Renal cortex interstitium (tissue), 11 donors: ENCODE data around the gene DTHD1. TPM values are rescaled to one million over a fixed set of nuclear protein-coding genes. Genes with fewer than 3 reads are reported as not detected.
A peak's percentile ranks its signal among the peaks of the same experiment; 100 is the strongest.

ENCODE experiments used
- DNase-seq, 11 donors: peaks; one replicate each; pipeline ENCODE4 v3.0.0-alpha.2; 2013; ENCODE audit warnings: low read depth in 9 of 11, low spot score in 4 of 11; ENCODE audit errors: extremely low read depth in 1 of 11
- polyA plus RNA-seq, 3 donors: library from polyadenylated mRNA; unstranded; fragments of 120-200 nt; gene quantifications; one replicate each; pipeline ENCODE4 v1.2.1, GENCODE V29; 2013; ENCODE audit not compliant: insufficient read length in 3 of 3

Gene DTHD1
- polyA plus RNA-seq, 3 donors, result not detected

DNA sequence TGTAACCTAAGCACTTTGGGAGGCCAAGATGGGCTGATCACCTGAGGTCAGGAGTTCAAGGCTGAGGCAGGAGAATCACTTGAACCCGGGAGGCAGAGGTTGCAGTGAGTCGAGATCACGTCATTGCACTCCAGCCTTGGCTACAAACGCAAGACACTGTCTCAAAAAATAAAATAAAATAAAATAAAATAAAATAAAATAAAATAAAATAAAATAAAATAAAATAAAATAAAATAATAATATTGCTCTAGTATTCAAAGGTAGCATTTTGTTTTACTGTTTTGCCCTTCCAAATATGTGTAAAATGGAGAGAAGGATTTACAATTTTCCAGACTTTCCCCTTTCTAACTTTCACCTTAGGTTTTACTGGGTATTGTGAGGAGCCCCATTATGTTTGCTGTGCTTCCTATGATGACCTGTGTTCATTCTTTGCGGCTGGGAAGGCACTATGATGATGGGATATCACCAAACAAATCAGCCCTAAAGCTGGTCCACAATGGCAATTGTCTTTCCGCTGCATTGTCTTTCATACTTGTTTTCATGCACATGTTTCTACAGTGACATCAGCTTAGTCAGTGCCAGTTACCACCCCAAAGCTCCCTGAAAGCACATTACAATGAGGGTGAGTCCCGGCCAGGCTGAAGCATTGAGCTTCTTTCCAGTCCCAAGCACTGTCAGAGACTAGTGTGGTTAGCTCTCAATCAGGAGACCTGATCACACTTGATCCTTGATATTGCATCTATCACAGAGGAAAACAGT, 50.8 kb downstream of the DTHD1 start:
- DNase-seq, result no peak

DNA sequence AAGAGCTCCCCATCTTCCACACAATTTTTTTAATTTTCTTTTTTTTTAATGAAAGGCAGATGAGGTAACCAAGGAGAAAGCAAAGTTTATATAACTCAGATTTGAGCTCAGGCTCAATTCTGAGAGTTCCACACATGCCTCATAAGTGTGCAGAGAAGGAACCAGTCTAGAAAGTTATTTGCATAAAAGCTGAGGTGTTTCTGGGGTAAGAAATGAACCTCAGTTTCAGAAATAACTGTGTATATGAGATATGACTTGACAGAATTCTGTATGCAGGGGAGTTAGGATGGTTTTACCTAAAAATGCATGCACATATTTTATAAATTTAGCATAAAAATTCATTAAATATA, 51.3 kb downstream of the DTHD1 start:
- DNase-seq, result no peak

DNA sequence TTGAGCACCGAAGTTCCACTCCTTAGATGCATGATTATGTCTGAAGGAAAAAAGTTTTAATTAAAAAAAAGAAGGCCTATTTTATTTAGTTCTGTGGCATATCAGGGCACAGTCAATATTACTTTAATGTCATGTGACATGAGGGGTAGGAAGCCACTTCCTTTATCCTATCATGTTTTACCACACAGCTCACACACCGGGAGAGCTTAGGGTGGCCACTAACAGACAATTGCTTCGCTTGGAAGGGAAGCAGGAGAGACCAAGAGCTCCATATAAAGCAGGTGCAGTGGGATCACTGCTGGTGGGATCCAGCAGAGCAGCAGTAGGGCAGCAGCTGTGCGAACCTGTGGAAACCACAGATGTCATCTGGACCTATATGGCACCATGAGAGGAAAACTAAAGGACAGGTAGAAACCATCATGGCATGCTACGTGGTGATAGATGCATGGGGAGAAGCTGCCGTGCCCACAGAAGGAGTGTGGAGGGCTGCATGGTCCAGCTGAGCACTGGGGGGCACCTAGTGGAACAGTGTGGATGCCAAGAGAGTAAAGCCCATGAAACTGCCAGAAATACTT, 52.0 kb downstream of the DTHD1 start:
- DNase-seq, result no peak

DNA sequence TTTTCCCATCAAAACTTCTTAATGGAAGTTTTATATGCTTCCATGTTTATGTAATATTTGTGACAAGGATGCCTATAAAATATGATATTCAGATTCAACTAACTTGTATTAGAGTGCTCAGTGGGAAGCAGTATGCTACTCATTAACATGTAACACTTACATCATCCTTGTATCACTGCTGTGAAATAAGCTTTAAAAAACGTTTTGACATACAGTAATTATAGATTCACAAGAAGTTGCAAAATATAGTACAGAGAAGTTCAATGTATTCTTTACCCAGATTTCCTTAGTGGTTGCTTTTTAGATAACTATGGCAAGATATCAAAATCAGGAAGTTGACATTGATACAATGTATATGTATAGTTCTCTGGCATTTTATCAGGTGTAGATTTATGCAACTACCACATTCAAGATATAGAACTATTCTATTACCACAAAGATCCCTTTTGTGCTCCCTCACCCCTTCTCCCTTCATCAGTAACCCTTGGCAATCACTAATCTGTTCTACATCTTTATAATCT, 56.3 kb downstream of the DTHD1 start:
- no peak for DNase-seq

DNA sequence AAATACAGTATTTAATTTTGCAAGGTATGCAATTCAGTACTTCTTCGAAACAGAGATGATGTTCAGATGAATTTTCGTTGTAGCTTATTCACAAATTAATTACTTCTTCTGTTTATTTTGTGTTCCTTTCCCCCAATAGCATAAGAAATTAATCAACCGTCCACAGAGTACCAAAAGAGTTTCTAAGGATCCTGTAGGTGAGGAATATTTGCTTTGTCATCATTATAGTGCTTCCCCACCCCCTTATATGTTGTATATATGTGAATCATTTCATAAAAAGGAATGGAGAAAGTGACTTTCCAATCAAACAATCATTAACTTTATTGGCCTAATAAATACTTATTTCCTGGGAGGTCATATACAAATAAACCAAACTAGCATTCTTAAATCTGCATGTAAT, 57.6 kb downstream of the DTHD1 start:
- no peak for DNase-seq

DNA sequence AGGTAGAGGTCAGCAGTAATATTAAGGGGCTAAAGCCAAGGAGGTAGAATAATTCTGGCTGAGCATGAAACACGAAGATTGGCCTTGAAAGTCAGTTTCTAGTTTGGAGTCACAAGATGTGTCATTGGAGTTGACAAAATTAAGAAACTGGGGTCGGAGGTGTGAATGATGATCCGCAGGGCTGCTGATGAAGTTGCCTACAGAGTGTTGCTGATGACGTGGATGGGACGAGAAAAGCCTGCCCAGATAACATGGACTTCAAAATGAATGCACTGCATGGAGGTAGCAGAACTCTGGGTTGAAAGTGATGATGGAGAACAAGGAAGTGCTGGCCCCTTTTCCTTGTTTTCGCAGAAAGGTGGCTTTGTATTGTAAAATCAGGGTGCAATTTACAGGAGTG, 60.5 kb downstream of the DTHD1 start:
- no peak for DNase-seq

DNA sequence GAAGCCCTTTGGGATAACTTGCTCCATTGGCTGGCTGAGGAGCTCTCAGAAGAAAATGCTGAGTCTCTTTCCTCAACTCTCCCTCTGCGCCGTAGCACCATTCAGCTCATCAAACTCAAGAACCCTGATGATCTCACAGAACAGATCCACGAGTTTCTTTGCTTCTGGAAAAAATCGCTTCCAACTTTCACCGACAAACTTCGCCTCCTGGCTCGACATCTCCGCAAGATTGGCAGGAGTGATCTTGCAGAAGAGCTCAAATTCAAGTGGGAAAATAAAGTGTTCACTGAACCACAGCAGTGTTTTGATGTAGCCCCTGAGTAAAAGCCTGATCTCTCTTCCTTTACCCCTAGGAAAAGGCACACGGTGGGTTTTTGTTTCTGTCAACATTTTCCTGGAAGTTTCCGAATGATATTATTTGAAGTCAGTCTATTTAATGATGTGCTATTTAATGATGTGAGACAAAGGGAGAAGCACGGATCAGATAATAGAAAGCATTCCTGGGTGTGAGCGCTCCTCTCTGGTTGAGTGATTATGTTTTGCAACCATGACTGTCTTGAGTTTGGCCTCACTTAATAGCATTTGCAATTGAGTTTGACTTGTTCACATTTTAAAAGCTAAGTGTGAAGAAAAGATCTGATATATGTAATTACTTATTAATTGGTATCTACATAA, 62.2 kb downstream of the DTHD1 start:
- peak in 4 of 11 donors; percentile 5 to 31 (median 14) for DNase-seq

DNA sequence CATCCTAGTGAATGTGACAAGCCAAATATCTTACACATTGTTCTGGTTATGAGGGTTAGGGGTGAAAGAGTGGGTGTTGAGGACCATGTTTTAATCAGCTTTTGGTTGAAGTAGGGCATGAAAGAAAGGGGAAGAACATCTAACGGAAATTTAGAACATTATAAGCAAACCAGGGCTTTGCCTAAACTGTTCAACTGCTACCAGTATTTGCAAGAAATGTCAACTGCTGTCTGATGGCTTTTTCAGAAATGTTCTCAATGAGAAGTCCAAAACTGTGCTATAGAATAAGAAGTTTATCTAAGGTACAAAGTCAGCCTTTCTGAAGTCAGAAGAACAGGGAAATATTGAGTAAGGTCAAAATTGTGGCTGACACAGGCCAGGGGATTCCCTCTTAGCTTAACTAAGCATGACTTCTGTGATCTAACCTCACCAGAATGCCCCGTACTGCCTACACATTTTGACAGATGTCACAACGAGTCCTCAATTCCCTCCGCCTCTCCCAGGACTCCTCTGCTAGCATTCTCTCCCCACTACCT, 67.1 kb downstream of the DTHD1 start:
- no peak for DNase-seq

DNA sequence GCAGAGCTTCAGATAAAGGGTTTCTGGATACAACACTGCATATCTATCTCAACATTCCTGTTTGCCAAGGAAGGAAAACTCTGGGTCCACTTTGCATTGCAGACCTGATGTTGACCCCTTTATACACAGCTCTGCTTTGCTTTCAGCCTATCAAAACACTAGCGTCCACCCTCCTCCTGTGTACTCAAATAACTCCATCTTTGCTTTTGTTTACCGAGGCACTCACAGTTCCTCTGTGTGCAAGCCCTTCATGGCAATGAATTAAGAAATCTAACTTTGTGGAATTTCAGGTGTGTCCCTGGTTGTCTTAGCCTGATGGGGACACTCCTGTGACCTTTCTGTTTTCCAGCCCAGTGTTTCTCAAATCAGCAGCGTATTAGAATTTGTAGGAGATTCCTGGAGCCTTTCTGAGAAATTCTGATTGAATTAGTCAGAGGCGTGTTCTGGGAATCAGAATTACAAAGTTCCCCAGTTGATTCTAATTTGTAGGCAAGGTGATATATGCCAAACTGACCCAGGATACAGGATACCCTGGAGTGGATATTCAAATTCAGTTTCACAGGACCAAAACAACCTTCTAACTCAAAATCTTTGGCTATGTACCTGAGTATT, 68.6 kb downstream of the DTHD1 start:
- no peak for DNase-seq

DNA sequence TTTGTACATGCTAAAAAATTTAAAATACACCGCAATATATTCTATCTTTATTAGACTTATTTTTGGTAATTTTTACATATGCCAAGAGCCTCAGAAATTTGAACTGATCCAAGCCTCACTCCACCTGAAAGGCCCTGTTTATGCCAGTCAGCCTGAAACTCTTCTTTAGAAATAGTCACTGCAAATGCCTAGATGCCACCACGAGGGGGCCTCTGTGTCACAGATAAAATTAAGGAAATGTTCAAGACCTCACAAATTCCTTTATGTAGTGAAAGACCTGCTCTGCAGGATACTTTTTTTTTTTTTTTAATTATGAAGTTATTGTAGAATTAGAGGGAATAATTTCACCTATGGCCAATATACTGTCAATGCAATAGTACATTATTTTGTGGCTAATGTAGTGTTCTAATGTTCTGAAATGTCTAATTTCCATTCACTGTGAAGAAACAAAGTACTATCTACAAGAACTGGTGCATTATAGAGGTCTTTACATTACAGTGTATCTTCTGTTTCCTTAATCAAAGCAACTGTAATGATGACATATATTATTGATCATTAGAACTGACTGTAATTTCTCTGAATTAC, 69.8 kb downstream of the DTHD1 start:
- peak in 10 of 11 donors; percentile 23 to 59 (median 37) for DNase-seq

DNA sequence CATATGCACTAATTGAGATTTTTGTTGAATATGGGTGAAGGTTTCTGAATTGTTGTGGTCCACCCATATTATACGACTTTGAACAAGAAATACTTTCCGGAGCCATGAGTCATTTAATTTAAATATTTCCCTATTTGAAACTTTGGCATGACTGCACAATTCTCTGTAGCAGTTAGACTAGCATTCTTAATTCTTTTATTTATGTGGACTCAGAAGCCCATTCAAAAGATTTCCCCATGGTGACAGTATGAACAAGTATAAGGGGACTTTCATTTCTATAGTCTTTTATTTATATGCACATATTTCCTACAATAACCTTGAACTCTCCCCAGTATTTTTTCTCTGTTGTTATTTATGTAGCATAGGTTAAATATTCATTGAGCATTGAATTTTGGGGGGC, 72.6 kb downstream of the DTHD1 start:
- DNase-seq, result no peak

DNA sequence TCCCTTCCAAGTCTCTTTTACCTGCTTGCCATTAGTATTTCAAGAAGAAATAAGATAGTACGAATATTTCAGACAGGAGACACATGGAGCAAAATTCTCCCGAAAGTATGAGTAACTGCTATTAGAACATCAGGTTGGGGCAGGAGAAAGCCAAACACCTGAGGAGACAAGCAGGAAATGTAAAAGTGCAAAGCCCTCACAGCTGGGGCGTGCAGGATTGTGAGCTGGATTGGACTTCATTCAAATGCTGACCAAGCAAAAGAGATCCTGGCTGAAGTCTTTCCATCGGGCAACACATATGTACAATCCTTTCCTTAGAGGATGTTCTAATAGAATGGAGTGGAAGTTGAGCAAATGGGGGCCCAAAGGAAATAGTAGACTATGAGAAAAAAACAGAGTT, 76.8 kb downstream of the DTHD1 start:
- no peak for DNase-seq

DNA sequence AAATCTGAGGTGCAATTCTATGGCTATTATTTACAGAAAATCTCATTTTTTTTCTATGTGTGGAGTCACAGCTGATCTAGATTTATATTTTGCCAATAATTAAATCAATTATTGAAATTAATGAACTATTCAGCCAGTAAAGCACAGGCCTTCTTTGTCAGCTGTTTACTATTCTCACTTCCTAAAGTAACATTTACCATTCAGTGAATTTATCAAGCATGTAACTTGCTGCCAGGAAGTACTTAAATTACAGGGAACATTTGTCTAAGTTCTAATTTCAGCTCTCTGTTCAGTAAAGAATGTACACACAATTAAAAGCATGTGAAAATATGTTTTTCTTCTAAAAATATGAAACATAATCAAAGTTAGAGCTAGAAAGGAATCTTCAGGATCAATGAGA, 79.3 kb downstream of the DTHD1 start:
- no peak for DNase-seq

DNA sequence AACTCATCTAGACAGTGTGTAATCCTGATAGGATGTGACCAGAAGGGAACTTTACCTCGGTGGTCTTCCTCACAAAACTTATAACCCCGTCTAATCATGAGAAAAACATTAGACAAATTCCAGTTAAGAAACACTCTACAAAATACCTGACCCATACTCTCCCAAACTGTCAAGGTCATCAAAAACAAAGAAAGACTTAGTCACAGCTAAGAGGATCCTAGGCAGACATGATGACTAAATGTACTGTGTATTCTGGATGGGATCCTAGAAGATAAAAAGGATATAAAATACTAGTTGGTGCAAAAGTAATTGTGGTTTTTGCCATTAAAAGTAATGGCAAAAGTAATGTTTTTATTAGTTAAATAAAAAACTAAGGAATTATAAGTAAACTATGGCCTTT, 81.6 kb downstream of the DTHD1 start:
- DNase-seq, result no peak

DNA sequence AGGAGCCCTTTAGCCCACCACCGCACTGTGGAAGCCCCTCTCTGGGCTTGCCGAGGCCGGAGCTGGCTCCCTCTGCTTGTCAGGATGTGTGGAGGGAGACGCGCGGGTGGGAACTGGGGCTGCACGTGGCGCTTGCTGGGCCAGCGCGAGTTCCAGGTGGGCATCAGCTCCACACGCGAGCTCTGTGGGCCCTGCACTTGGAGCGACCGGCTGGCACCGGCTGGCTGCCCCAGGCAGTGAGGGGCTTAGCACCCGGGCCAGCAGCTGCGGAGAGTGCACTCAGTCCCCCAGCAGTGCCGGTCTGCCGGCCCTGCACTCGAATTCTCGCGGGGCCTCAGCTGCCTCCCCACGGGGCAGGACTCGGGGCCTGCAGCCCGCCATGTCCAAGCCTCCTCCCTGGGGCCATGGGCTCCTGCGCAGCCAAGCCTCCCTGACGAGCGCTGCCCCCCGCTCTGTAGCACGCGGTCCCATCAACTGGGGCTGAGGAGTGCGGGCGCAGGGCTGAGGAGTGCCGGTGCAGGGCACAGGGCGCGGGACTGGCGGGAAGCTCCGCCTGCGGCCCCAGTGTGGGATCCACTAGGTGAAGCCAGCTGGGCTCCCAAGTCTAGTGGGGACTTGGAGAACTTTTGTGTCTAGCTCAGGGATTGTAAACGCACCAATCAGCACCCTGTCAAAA, 93.6 kb downstream of the DTHD1 start:
- DNase-seq, result no peak

DNA sequence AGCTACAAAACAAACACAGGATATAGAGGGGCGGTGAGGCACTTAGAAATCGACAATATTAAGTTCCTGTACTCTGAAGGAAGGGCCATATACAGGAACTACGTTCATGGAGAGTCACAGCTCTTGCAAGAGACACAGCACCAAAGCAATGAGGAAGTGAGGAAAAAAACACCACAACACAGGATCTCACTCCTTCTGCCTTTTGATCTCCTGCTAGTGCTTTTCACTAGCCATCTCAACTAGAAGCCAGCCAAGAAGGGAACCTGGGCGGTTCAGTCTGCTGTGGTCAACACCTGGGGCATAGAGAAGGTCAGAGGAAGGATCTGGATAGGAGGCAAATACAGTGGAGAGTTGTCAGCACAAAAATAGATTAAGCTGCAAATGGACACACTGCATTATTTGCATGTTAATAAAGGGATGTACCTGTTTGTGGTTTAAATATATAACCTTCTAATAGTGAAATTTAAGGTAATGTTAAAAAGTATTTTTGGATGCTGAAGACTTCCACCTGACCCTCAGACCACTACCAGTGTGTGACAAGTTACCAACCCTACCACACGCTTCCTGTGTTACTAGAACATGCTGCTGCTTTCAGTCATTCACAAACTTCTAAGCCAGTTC, 104.6 kb downstream of the DTHD1 start:
- no peak for DNase-seq

DNA sequence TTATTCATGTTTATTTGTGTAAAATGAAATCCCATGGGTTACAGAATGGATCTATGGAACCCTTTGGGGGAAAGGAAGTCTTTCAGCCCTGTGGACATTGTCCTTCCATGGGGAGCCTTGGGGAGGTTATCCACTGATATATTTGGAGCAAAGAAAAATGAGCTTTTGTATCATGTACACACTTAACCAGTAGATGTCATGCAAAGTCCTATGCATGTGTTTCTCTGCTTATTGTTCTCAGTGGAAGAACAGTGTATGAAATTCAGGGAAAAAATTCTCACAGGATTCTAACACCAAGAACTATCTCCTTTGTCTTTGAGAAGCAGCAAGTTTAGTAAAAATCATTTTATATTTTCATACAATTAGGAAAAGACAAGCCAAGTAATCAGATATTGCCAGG, 105.3 kb downstream of the DTHD1 start:
- DNase-seq, result no peak

DNA sequence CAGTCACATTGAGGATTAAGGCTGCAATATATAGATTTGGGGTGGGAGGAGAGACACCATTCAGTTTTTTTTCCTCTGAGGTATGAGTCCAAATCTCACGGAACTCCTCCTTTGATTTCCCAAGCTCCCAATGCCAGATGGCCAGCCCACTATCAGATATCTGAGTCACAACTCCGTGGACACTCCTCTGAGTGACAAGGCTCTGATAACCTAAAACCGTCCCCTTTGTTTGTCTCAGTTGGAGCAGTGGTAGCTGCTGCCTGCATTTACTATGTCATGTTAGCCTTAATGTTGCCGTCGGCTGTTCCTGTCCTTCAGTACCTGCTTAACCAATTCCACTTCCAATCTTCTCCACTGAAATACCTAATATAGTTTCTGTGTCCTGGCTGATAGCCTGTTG, 107.3 kb downstream of the DTHD1 start:
- DNase-seq, result no peak
